Hindlimb muscle (tissue), 1 donor: ENCODE results near the gene FALEC. TPM values are rescaled to one million over a fixed set of nuclear protein-coding genes. Genes with fewer than 3 reads are reported as not detected.

Experiments used
- DNase-seq: peaks from one replicate; pipeline ENCODE4 v3.0.0-alpha.2; 2013
- polyA plus RNA-seq: library from polyadenylated mRNA; unstranded; fragments of 120-200 nt; gene quantifications from one replicate; pipeline ENCODE4 v1.2.1, GENCODE V29; 2013; ENCODE audit not compliant: insufficient read length

FALEC gene
- polyA plus RNA-seq: 1.9 TPM

DNA sequence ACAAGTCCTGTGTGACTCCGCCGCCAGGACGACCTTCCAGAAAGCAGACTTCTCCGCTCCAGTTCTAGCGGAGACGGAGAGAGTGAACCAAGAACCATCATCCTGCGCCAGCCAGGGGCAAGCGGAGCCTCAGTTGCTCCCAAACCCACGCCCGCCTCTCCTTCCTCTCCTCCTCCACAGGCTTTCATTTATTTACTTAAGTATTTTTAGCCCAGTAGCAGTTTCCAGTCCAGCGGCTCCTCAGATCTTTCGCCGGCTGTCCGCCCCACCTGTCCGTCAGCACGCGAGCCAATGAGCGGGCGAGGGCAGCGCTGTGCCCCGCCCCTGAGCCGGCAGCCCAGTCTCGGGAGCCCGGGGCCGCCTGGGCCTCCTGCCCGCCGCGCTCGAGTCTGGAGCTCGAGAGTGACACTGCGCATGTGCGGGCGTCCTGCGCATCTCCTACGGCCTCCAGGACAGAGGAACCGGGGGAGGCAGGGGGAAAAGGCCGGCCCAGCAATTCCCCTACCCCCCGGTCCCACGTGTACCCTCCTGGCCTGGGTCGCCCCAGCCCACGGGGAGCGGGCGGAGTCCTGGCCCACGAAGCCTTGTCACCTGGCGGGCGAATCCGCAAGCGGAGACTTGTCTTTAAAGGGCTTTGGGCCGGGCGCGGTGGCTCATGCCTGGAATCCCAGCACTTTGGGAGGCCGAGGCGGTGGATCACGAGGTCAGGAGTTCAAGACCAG lies at the start of gene FALEC:
Gene FALEC, plus strand, starts transcription at position 425 of the 722 bp plus-strand sequence.
- DNase-seq: peak; percentile 94

DNA sequence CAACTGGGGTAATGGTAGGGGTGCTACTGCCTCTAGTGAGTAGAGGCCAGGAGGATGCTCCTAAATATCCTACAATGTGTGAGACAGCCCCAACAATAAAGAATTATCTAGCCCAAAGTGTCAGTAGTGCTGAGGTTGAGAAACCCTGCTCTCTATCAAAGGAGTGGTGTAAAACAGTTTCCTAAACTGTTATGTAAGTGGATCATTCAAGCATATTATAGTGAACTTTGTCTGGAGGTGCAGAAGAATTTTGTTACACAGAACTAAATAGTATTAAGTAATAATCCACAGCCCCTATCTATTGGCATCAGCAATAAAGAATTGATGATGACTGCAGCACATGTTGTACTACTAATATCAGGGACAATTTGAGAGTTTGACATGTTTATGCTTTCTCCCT lies 48.6 kb upstream of the FALEC start:
- DNase-seq: no peak

DNA sequence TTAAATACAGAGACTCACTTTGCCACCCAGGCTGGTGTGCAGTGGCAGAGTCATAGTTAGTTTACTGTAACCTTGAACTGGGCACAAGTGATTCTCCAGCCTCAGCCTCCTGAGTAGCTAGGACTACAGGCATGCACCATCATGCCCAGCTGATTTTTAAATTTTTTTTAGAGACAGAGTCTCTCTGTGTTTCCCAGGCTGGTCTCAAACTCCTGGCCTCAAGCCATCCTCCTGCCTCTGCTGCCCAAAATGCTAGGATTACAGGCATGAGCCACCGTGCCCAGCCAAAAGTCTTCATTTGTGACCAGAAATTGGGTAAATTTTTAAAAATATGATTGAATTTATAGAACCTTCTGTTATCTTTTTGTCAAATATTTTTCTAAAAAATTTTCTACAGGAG lies 46.3 kb upstream of the FALEC start:
- DNase-seq: no peak

DNA sequence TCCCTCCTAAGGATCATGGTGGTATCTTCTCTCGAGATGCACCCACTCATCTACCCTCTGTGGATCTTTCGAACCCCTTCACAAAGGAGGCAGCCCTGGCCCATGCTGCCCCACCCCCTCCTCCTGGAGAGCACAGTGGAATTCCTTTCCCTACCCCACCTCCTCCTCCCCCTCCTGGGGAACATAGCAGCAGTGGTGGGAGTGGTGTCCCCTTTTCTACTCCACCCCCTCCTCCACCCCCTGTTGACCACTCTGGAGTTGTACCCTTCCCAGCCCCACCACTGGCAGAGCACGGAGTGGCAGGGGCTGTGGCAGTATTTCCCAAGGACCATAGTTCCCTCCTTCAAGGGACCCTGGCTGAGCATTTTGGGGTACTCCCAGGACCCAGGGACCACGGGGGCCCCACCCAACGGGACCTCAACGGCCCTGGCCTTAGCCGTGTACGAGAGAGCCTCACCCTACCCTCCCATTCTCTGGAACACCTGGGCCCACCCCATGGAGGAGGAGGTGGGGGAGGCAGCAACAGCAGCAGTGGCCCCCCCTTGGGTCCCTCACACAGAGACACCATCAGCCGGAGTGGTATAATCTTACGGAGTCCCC lies 42.9 kb upstream of the FALEC start:
- DNase-seq: no peak

DNA sequence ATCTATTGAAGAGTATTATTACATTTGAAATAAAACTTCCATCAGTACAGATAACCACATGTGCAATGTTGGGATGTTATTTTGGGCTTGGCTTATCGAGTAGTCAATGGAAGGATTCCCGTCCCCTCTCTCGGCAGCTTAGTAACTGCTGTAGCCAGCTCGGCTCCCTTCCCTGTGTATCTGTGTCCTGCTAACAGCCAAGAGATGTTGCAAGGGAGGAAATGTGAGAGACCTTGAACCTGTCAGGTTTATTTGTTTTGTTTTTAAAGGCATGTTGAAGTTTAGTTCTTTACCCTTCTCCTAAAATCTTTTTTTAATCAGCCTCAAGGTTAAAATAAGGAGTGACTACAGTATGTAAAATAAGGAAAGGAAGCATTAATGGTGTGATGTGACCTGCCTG lies 41.9 kb upstream of the FALEC start:
- no peak for DNase-seq

DNA sequence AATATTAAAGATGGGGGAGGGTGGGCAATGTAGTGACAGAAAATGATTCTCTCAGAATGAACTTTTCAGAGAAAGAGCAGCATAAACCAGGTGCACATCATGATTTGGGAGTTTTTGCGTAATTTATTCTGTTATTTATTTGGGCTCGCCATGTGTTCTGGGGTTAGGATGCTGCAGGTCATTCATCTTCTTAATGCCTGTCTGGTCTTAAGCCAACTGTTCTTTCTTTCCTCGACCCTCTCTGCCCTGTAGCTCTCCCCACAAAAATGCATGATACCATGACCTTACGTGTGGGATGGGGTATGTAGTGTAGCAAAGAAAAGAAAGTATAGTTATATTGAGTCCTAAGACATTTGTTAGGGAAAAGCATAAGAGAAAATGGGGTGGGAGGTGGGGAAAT lies 40.7 kb upstream of the FALEC start:
- DNase-seq: no peak

DNA sequence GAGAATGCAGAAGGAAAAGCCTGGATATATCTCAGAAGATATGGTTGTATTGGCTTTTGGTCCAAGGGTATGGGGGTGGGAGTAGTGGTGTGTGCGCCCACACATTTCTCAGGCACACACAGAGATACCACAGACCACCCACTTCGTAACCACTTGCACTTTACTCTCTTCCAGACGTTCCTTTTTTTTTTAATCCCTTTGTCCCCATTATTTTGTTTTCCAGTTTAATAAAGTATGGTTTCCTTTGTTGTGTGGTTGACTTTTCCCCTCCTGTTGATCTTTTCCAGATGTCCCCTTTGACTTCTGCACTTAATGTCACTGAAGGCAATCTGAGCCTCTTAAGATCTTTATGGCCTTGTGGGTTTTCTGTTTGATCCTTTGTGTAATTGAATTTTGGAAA lies 38.8 kb upstream of the FALEC start:
- no peak for DNase-seq

DNA sequence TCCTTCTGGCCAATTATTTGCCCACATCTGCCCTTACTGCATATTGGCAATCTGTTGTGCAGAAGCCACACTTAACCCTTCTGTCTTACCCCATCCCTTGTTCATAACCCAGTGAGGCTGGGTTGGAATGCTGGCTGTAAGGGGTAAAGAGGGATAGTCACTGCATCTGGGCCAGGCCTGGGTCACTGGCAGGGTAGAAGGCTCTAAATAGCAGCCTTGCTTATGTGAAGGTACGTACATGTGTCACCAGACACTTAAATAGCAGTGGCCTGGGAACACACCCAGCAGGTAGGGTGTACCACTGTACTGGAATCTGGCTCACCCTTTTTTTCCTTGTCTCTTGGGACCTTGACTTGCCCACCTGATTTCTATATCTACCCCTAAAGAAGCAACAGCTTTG lies 38.2 kb upstream of the FALEC start:
- no peak for DNase-seq

DNA sequence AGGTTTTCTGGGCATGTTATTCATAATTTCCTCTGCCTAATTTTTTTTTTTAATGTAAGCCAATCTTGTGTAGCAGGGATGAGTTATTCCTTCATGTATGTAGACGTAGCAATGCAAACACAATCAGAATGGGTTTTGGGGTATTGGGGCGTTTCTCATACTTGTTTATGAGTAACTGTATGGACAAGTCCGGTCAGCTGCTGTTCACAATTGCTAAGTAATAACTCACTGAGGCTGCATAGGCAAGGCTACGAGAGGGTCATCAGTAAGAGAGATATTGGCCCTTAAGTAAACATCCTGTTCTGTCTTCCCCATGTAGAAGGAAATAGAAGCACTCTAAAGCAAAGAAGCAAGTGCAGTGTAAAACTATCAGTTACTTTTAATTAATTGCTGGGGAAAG lies 37.8 kb upstream of the FALEC start:
- no peak for DNase-seq

DNA sequence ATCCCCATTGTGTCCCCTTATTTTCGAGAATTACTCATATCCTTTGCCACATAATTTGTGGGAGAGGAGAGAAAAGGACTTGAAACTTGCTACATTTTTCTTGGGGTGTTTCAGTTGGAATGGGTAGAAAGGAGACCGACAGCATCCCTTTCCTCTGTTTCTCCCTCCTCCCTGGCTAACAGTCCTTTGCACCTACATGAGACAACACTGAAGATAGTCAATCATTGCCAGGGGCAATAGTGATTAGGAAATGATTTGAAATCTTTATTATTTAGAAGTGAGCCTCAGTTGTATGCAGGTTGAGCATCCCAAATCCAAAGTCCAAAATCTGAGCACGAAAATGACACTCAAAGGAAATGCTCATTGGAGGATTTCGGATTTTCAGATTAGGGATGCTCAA lies 36.2 kb upstream of the FALEC start:
- no peak for DNase-seq

DNA sequence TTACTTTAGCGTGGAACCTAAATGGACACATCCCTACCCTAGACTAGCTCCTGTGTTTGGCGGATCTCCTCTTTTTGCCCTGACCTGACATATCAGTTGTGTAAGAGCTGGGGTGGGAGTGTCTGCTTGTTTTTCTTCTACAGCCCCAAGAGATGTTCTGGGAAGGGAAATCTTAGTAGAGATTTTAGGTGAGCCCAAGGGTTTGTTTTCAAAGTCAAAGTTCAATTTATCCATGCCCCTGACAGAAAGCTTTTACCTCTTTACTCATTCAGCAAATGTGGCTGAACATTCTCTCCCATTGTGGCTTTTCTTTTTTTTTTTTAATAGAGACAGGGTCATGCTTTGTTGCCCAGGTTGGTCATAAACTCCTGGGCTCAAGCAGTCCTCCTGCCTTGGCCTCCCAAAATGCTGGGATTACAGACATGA lies 35.6 kb upstream of the FALEC start:
- DNase-seq: no peak

DNA sequence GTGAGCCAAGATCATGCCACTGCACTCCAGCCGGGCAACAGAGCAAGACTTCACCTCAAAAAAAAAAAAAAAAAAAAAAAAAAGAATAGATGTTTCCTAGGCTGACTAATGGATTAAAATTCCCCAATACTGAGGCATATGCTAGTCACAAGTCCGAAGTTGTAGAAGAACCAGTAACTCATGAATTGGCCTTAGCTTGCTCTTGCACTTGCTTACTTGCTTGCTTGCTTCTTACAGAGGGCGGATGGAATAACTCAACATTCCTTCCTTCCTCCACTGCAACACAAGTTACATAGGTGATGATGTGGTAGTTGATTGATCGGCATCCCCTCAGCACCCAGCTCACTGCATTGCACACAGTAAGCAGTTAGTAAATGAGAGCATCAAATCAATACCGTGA lies 31.1 kb upstream of the FALEC start:
- no peak for DNase-seq

DNA sequence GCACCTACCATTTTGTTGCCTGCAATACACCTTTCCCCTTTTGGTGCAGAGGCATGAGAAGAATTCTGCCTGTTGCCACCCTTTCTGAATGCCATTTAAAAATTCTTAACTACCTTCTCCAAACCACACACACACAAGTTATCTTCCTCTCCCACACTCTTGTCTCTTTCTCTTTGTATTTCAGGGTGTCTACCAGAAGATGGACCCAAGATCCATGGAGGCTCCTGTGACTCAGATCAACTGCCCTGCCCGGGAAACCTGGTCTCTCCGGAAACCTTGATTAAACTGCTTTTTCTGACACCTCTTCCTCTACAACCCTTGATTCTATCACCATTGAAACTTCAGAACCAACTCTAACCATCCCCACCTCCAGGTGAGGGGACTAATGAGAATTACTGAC lies 30.7 kb upstream of the FALEC start:
- DNase-seq: no peak

DNA sequence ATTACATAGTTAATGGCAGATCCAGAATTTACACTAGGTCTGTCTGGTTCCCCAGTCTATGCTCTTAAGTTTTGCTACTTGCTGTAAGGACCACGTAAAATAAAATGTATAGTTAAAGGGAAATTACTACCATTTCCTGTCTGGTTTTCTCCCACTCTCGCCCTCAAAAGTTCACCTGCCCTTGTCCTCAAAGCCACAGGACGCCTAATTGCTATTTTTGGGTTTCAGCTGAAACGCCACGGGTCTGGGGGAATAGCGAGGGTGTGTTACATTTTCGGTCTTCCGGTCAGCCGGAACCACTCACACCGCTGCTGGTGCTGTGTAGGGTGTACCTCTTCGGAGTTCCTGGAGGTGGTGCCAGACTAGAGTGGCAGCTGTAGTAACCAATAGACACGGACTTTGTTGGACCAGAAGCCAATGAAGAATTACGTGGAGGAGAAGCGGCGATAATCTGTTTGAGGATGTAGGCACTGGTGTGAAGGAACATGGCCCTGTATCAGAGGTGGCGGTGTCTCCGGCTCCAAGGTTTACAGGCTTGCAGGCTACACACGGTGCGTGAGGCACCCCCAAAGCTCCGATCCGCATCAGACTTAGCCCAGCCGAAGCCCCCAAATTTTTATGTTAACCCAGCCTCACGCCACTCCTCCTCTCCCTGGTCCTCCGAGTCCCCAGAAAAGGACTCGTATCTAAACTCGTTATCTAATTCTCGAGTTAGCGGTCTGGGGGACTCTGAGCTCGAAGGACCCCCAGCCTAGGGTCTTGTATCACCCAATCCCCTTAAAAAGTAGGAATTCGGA lies 28.4 kb upstream of the FALEC start, which contains the start of gene TARS2:
Gene TARS2, plus strand, starts transcription at position 454 of the 797 bp plus-strand sequence. Its CDS starts 32 bp downstream, at position 486.
- DNase-seq: peak; percentile 96

DNA sequence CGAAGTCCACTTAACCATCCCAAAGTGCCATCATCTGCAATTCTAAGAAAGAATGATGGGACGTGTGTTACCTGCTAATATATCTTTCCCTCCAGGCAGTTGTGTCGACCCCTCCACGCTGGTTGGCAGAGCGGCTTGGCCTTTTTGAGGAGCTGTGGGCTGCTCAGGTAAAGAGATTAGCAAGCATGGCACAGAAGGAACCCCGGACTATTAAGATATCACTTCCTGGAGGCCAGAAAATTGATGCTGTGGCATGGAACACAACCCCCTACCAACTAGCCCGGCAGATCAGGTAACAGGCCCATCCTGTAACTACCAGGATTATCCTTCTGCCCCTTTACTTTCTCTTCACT lies 27.8 kb upstream of the FALEC start:
- no peak for DNase-seq

DNA sequence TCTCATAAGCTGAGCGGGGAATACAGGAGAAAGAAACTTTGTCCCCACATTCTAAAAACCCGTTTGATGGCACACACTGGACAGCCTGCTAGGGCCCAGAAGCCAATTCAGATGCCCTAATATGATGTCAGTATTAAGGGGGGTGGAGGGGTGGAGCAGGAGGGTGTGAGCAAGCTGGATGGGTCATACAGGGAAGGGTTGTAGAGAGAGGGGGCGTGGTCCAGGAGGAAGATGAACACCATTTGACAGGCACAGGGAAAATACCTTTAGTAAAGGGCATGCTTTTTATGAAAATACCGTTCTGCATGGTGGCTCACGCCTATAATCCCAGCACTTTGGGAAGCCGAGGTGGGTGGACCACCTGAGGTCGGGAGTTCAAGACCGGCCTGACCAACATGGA lies 22.4 kb upstream of the FALEC start:
- DNase-seq: no peak

DNA sequence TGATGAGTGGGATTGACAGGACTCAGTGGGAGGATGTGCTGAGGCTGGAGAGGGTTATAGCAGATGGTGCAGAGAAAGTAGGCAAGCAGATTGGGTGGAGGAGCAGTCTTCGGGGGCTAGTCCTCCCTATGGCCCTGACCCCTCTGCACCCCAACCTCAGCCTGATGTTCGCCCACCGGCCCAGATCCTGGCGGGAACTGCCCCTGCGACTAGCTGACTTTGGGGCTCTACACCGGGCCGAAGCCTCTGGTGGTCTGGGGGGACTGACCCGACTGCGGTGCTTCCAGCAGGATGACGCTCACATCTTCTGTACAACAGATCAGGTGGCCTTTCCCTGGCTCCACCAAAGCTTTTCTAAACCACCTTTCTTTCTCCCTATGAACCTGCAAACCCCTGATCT lies 17.2 kb upstream of the FALEC start:
- no peak for DNase-seq

DNA sequence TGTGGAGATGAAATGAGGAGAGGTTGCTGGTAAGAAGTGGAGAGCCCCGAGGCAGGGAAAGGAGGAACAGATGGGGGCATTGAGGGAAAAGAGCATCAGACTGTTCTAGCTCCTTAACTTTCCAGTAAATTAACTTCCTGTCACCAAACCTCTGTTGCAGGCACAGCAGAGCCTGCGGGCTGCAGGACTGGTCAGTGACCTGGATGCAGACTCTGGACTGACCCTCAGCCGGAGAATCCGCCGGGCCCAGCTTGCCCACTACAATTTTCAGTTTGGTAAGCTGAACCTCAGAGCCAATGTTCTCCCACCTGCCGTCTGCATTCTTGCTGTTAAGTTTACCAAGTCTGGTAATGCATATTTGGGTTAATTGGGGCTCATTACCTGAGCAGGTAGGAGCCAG lies 10.1 kb upstream of the FALEC start:
- DNase-seq: no peak

DNA sequence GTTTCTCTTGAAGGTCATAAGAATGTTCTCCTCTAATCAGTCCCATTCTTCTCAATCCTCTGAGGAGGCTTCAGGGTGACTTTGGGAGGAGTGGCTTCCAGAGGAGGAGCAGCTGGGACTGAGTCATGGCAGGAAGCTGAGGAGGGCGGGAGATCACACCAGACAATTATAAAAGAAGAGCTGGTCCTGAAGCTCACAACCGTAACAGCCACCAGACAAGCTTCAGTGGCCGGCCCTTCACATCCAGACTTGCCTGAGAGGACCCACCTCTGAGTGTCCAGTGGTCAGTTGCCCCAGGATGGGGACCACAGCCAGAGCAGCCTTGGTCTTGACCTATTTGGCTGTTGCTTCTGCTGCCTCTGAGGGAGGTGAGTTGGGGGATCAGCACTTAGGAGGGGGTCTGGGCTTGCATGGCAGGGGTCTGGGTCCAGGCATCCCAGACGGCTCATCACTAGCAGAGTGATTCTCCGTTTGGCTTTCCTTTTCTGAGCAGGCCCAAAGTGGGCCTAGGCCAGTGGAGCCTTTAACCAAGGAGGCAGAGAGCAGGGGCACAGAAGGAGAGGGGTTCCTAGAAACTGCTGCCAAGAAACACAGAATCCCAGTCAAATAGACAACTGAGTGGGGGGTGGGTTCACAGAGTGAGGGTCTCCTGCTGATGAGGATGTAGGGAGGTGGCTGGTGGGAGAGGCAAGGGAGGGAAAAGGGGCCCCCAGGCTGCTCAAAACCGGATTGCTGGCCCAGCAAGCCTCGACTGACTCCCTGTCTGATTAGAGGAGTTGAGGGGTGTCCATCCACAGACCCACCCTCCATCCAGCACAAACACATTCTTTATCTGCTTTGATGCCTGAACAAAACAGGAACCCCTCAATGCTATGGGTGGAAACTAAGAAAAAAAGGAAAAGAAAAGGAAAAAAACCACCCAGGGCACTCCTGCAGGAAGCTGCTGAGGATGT lies 7.4 kb upstream of the FALEC start, which contains the start of gene ECM1:
Gene ECM1, plus strand, starts transcription at position 198 of the 953 bp plus-strand sequence. Its CDS starts 101 bp downstream, at position 299.
- no peak for DNase-seq

DNA sequence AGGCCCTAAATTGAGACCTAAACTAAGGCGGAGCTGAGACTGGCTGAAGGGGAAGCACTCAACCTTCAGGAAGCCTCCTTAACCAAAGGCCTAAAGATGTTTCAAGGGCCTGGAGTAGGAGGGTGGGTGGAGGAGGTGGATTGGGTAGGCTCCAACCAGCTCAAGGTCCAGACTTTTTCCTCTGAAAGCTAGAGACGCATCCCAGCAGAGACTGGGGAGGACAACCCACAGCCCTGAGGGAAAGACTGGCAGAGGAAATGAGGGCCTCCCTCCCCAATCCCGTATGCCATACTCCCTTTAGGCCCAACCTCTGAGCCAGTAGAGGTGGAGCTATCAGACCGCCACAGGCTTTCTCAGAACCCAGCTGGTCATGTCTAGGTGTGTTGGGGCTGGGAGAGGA lies 6.6 kb upstream of the FALEC start:
- no peak for DNase-seq

DNA sequence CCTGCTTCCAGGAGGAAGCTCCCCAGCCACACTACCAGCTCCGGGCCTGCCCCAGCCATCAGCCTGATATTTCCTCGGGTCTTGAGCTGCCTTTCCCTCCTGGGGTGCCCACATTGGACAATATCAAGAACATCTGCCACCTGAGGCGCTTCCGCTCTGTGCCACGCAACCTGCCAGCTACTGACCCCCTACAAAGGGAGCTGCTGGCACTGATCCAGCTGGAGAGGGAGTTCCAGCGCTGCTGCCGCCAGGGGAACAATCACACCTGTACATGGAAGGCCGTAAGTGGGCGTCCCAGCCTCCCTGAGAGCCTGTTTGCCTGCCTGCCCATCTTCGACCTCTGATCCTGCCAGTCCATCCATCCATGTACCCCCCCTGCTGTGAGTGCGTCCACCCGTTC lies 4.0 kb upstream of the FALEC start:
- no peak for DNase-seq

DNA sequence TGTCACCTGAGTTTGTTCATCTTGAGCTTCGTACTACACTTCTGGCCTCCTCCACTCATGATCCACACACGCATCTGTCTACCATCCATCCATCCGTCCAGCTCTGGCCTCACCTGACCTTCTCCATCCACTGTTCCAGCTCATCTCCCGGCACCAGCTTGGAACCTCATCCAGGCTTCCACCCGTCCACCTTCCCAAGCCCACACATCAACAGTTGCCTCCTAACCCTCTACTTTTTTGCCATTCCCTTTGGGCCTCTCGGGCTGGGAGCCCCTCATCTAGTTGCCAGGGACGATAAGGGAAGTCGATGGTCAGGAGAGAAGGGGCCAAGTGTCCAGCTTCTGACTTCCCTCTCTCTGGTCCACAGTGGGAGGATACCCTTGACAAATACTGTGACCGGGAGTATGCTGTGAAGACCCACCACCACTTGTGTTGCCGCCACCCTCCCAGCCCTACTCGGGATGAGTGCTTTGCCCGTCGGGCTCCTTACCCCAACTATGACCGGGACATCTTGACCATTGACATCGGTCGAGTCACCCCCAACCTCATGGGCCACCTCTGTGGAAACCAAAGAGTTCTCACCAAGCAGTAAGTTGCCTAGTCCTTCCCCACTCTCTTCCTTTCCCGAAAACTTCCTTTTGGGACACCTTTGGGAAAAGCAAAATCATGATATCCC lies 3.4 kb upstream of the FALEC start:
- DNase-seq: no peak
